Neural progenitor cell (in vitro differentiated cells): ENCODE results near the gene VILL.

Experiments used
- EZH2 ChIP-seq: fragments of 200-600 bp; sonication (generic); IDR thresholded peaks from 2 replicates; pipeline ENCODE4 v1.6.1; 2017; ENCODE audit warnings: antibody characterized with exemption, mild to moderate bottlenecking, moderate library complexity
- EZH2phosphoT487 ChIP-seq: fragments of 200-600 bp; sonication (generic); IDR thresholded peaks from 2 replicates; pipeline ENCODE4 v1.6.1; 2017; ENCODE audit warnings: antibody characterized with exemption
- TF ChIP-seq, protein P1 (sequence below): fragments of 200-600 bp; sonication (generic); IDR thresholded peaks from 2 replicates; pipeline ENCODE4 v1.5.1; 2017; ENCODE audit warnings: antibody characterized with exemption, mild to moderate bottlenecking

GRCh38 chr3:38046821-38047220 lies 56.2 kb downstream of the VILL start:
- TF ChIP-seq, protein P1, sequence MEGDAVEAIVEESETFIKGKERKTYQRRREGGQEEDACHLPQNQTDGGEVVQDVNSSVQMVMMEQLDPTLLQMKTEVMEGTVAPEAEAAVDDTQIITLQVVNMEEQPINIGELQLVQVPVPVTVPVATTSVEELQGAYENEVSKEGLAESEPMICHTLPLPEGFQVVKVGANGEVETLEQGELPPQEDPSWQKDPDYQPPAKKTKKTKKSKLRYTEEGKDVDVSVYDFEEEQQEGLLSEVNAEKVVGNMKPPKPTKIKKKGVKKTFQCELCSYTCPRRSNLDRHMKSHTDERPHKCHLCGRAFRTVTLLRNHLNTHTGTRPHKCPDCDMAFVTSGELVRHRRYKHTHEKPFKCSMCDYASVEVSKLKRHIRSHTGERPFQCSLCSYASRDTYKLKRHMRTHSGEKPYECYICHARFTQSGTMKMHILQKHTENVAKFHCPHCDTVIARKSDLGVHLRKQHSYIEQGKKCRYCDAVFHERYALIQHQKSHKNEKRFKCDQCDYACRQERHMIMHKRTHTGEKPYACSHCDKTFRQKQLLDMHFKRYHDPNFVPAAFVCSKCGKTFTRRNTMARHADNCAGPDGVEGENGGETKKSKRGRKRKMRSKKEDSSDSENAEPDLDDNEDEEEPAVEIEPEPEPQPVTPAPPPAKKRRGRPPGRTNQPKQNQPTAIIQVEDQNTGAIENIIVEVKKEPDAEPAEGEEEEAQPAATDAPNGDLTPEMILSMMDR: no peak
- TF ChIP-seq EZH2 (no peak), EZH2phosphoT487 (no peak)
